ENCODE measurements around the gene ACTR2.
"Not testable (repeated sequence)": the region's sequence is repeated elsewhere in the genome, so short reads cannot be mapped to it uniquely, and the experiment has no call there.

DNA sequence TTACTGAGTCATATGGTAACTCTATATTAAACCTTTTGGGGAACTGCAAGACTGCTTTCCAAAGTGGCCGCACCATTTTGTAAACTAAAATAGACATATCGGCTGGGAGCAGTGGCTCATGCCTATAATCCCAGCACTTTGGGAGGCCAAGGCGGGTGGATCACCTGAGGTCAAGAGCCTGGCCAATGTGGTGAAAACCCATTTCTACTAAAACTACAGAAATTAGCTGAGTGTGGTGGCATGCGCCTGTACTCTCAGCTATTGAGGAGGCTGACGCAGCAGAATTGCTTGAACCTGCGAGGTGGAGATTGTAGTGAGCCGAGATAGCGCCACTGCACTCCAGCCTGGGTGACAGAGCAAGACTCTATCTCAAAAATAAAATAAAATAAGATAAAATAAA is 6.4 kb upstream of the ACTR2 start:
- not testable (repeated sequence) for TF ChIP-seq CTCF, POLR2A (IDR thresholded peaks at IDR 0.05)
